HepG2 (cell line): Measurements from ENCODE around the gene NFXL1. TPM values are rescaled to one million over a fixed set of nuclear protein-coding genes. Genes with fewer than 3 reads are reported as not detected.

Experiments used
- CBX2 ChIP-seq, 2 experiments: fragments of 200-600 bp in 1 of 2; sonication (generic); formaldehyde crosslinking in 1 of 2; IDR thresholded peaks; 2 replicates each; pipeline versions ENCODE4 v1.7.0 to v1.8.1; 2018 to 2022; ENCODE audit warnings: low read depth in 2 of 2, low read length in 1 of 2, mild to moderate bottlenecking in 1 of 2, missing genetic modification reagents in 1 of 2
- ETV6 ChIP-seq: sonication (generic); formaldehyde crosslinking; conservative IDR thresholded peaks from 2 replicates; pipeline ENCODE4 v1.4.0; 2020; ENCODE audit warnings: missing genetic modification reagents
- FOXP4 ChIP-seq: sonication (generic); formaldehyde crosslinking; IDR thresholded peaks from 2 replicates; pipeline ENCODE4 v1.4.0; 2020; ENCODE audit warnings: missing genetic modification reagents
- GTF3A ChIP-seq: sonication (generic); formaldehyde crosslinking; conservative IDR thresholded peaks from 2 replicates; pipeline ENCODE4 v1.4.0; 2020; ENCODE audit warnings: mild to moderate bottlenecking, missing genetic modification reagents
- HOXD1 ChIP-seq: sonication (generic); formaldehyde crosslinking; IDR thresholded peaks from 2 replicates; pipeline ENCODE4 v1.5.0; 2020; ENCODE audit warnings: missing genetic modification reagents
- MLX ChIP-seq: IDR thresholded peaks from 2 replicates; pipeline ENCODE4 v1.6.1; 2016
- PATZ1 ChIP-seq: sonication (generic); formaldehyde crosslinking; IDR thresholded peaks from 2 replicates; pipeline ENCODE4 v1.4.0; 2020; ENCODE audit warnings: missing genetic modification reagents
- PCBP1 ChIP-seq: fragments of 200-400 bp; formaldehyde crosslinking; IDR thresholded peaks from 2 replicates; pipeline ENCODE4 v1.6.1; 2017; ENCODE audit warnings: mild to moderate bottlenecking, low read depth, low read length, borderline replicate concordance
- PHF20 ChIP-seq: sonication (generic); formaldehyde crosslinking; IDR thresholded peaks from 2 replicates; pipeline ENCODE4 v1.5.0; 2020; ENCODE audit warnings: mild to moderate bottlenecking, missing genetic modification reagents
- PRDM10 ChIP-seq: sonication (generic); formaldehyde crosslinking; IDR thresholded peaks from 2 replicates; pipeline ENCODE4 v1.4.0; 2020; ENCODE audit warnings: low read depth, missing genetic modification reagents
- RBM22 ChIP-seq: fragments of 200-400 bp; formaldehyde crosslinking; optimal IDR thresholded peaks from 2 replicates; pipeline ENCODE3; 2017; ENCODE audit warnings: mild to moderate bottlenecking, low read length, moderate library complexity
- SALL1 ChIP-seq: sonication (generic); formaldehyde crosslinking; IDR thresholded peaks from 2 replicates; pipeline ENCODE4 v1.8.0; 2022; ENCODE audit warnings: mild to moderate bottlenecking, missing genetic modification reagents
- SNAPC5 ChIP-seq: sonication (generic); formaldehyde crosslinking; IDR thresholded peaks from 2 replicates; pipeline ENCODE4 v1.8.1; 2023; ENCODE audit warnings: mild to moderate bottlenecking, missing genetic modification reagents, borderline replicate concordance
- THAP7 ChIP-seq: sonication (generic); formaldehyde crosslinking; IDR thresholded peaks from 2 replicates; pipeline ENCODE4 v1.8.1; 2023; ENCODE audit warnings: mild to moderate bottlenecking, missing genetic modification reagents
- WIZ ChIP-seq: sonication (generic); formaldehyde crosslinking; IDR thresholded peaks from 2 replicates; pipeline ENCODE4 v1.5.1; 2020; ENCODE audit warnings: mild to moderate bottlenecking, missing genetic modification reagents
- YY1 ChIP-seq: IDR thresholded peaks from 2 replicates; pipeline ENCODE4 v1.6.1; 2011; ENCODE audit warnings: low read length, low read depth, moderate library complexity, mild to moderate bottlenecking; ENCODE audit not compliant: insufficient read depth, insufficient replicate concordance
- ZC3H13 ChIP-seq: sonication (generic); formaldehyde crosslinking; IDR thresholded peaks from 2 replicates; pipeline ENCODE4 v1.8.1; 2023; ENCODE audit warnings: mild to moderate bottlenecking, missing genetic modification reagents, moderate library complexity
- ZNF580 ChIP-seq: IDR thresholded peaks from 2 replicates; pipeline ENCODE4 v1.6.1; 2016; ENCODE audit warnings: low read depth, borderline replicate concordance
- polyA plus RNA-seq, 8 experiments: library from polyadenylated mRNA; depleted of rRNA in 3 of 8; stranded (reverse) in 7 of 8; unstranded in 1 of 8; fragments of >200 nt; fragmentation: Illumina TruSeq in 4 of 8; extraction: Trizol in 4 of 8; gene quantifications; 2 replicates each; pipeline versions ENCODE4 v1.2.1 to v1.2.3, GENCODE V29; 2011 to 2016; ENCODE audit warnings: low read depth in 4 of 8, missing spikeins in 1 of 8, mixed read lengths in 1 of 8; ENCODE audit not compliant: insufficient read depth in 1 of 8
- total RNA-seq, 5 experiments: library from RNA; depleted of rRNA; stranded (reverse); fragments of >200 nt; fragmentation: Illumina TruSeq; extraction: Trizol; gene quantifications; 2 replicates each; pipeline ENCODE4 v1.2.3, GENCODE V29; 2016; ENCODE audit warnings: low read depth in 1 of 5

NFXL1 gene
- total and polyA plus RNA-seq, 2 of the 13 experiments (the other 11 are each of a cell fraction or from before 2014, with no cell fraction given), result 12.0 to 18.6 TPM

- TF ChIP-seq PRDM10 (peak; percentile 97), ZC3H13 (CRISPR knock-in tag) (no peak), GTF3A (0 out of 2 replicates have a peak, but pooled peaks have one; percentile 74), PHF20 (CRISPR knock-in tag) (0 out of 2 replicates have a peak, but pooled peaks have one; percentile 36), THAP7 (CRISPR knock-in tag) (0 out of 2 replicates have a peak, but pooled peaks have one; percentile 66), RBM22 (peak; percentile 53), PCBP1 (peak; percentile 77; the same call in 1 of the 2 replicates), YY1 (peak; percentile 12), SALL1 (CRISPR knock-in tag) (peak; percentile 68), ETV6 (CRISPR knock-in tag) (0 out of 2 replicates have a peak, but pooled peaks have one; percentile 27), SNAPC5 (no peak), HOXD1 (CRISPR knock-in tag) (peak; percentile 51; the same call in 1 of the 2 replicates), ZNF580 (0 out of 2 replicates have a peak, but pooled peaks have one; percentile 34), PATZ1 (peak; percentile 68), FOXP4 (CRISPR knock-in tag) (peak; percentile 42; the same call in 1 of the 2 replicates), MLX (CRISPR knock-in tag) (0 out of 2 replicates have a peak, but pooled peaks have one; percentile 17), CBX2 (IDR thresholded peaks at IDR 0.05; ENCODE audit: low read depth, low read length) (no peak), CBX2 (CRISPR knock-in tag; IDR thresholded peaks at IDR 0.05; ENCODE audit: low read depth) (no peak), WIZ (CRISPR knock-in tag) (0 out of 2 replicates have a peak, but pooled peaks have one; percentile 45)
Measured at GRCh38 chr4:47914220-47914925, at the start of gene NFXL1 (continued).
